GM12875 (cell line): ENCODE results near the gene LRRC4.

Experiments used
- H3K4me3 ChIP-seq: one replicate; pipeline ENCODE4 v1.5.1; 2011; ENCODE audit warnings: low read depth, low read length, control low read depth
- CTCF ChIP-seq: IDR thresholded peaks from 2 replicates; pipeline ENCODE4 v1.5.1; 2011; ENCODE audit warnings: low read depth, mild to moderate bottlenecking, control low read depth, inconsistent platforms, low read length, moderate library complexity, borderline replicate concordance; ENCODE audit not compliant: insufficient read depth

Gene LRRC4

GRCh38 chr7:128067983-128068382 is 36.7 kb upstream of the LRRC4 start:
- no peak overlapping the region for H3K4me3 ChIP-seq
- TF ChIP-seq CTCF = no peak

GRCh38 chr7:128066858-128067257 is 35.6 kb upstream of the LRRC4 start:
- no peak overlapping the region for H3K4me3 ChIP-seq
- TF ChIP-seq CTCF = no peak

DNA sequence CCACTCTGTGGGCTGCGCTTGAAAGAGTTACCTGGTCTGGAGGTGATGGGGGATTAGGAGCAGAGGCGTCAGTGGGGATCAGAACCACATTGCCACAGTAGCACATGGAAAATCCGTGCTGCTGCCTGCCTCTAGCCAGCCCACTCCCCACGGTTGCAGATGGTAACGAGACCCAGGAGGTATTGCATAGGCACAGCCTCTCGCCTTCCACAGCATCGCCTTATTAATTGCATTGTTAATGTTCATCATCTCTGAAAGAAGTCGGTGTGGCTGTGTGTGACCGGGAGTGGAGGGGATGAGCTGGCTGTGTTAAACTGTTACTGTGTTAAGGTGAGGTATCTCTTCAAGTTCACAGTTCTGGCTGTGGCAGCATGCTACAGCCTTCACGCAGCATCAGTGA is 35.2 kb upstream of the LRRC4 start:
- no peak overlapping the region for H3K4me3 ChIP-seq
- no peak for TF ChIP-seq CTCF

DNA sequence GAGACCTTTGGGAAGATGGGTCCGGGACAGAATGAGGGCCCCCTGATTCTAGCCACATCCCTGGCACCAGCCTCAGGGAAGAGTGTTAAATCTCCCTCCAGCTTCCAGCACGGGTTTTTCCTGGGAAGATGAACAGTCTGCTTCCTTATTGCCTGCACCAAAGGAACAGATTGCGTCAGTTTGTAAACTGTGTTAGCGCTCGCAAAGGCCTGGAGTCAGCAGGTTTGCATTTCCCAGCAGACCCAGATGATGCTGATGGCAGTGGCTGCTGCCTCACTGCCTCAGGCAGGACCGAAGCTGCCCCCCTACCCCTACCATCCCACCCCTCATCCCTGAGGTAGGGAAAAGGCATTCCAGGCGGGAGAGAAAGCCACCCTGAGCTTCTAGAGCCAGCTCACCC is 34.6 kb upstream of the LRRC4 start:
- H3K4me3 ChIP-seq = no peak overlapping the region
- no peak for TF ChIP-seq CTCF

DNA sequence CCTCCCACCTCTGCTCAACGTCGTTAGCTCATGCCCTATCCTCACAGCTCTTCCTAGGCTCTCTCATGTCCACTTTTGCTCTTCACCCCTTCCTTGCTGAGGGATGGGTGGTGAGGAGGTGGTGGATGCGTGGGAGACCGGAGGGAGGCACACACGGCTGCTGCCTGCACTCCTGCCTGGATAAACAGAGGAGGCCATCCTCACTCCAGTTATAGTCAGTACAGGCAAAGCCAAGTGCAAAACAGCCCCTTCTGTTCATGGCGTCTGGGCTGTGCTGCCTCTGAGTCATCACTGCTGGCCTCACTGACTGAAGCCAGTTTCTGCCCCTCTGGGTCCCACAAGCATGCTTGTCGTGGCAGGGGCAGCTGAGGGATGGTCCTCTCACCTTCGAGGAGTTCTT is 31.9 kb upstream of the LRRC4 start:
- TF ChIP-seq CTCF = no peak
- no peak overlapping the region for H3K4me3 ChIP-seq

DNA sequence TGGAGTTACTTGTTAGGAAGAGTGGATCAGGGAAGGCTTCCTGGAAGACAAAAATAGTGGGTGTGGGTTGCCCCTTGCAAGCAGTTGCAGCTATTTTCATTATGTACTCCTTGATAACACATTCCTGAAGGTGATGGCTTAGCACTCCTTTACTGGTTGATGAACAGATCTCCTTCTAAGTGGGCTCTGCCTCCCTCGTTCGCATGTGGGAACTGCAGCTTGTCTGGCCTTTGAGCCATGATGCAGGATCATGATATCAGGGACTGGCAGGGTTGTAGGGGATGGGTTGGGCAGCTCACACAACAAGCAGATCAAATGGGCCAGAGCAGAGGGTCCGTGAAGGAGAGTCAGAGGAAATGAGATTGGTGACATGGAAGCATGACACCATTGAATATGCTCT is 28.8 kb upstream of the LRRC4 start:
- no peak for TF ChIP-seq CTCF
- H3K4me3 ChIP-seq = no peak overlapping the region

DNA sequence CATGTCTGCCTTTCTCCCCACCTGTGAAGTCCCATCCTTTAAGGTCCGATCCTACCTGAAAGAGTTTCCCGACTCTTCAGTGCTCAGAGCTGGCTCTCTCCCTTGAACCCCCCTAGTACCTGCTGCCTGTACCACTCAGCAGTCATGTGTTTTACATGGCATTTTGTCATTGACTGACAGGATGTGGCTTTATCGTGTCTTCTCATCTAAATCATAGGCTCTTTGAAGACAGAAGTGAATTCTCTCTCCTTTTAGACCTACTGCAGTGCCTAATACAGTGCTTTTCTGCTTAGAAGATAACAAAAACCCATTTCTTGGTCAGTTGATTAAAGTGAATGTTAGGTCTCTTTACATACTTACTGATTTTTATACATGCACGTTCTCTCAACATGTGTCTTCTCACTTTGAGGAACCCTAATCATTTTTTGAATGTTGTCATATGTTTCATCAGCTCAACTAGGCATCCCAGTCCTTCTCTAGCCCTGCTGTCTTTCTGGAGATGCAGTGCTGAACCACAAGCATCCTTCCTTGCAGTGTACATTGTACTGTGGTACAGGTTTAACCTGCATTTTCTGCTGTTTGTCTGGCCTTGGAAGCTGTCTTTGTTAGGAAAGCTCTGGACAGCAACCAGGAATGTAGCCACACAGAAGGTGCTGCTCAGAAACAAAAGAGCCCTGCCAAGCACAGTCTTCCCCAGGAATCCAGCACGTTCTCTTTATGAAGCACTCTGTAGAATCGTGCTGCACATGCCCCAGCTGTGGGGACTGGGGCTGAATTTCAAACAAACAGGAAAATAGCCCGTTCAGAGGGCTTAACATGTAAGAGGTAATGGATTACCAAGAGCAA is 28.1 kb upstream of the LRRC4 start:
- no peak for TF ChIP-seq CTCF
- H3K4me3 ChIP-seq = no peak overlapping the region
